PFSK-1 (cell line): ENCODE data around the gene CHRNA7.

Experiments used
- FOXP2 ChIP-seq: optimal IDR thresholded peaks from 2 replicates; pipeline ENCODE3; 2011; ENCODE audit warnings: borderline replicate concordance, control low read depth, inconsistent platforms; ENCODE audit not compliant: insufficient read depth; ENCODE audit errors: extremely low read length, extremely low read depth
- POLR2AphosphoS5 ChIP-seq: IDR thresholded peaks from 2 replicates; pipeline ENCODE4 v1.6.1; 2012; ENCODE audit warnings: low read depth, mild to moderate bottlenecking, control low read depth, low read length, moderate library complexity
- REST ChIP-seq, 2 experiments: IDR thresholded peaks; 2 replicates each; pipeline versions ENCODE4 v1.6.1 to v1.8.0; 2011 to 2012; ENCODE audit warnings: low read depth in 2 of 2, low read length in 2 of 2, control low read depth in 1 of 2, inconsistent platforms in 1 of 2, mild to moderate bottlenecking in 1 of 2, moderate library complexity in 1 of 2; ENCODE audit not compliant: insufficient read depth in 1 of 2
- SIN3A ChIP-seq: IDR thresholded peaks from 2 replicates; pipeline ENCODE4 v1.6.1; 2012; ENCODE audit warnings: mild to moderate bottlenecking, low read length, moderate library complexity, borderline replicate concordance; ENCODE audit not compliant: insufficient read depth
- TAF1 ChIP-seq: IDR thresholded peaks from 2 replicates; pipeline ENCODE4 v1.6.1; 2012; ENCODE audit warnings: low read length, control low read depth, borderline replicate concordance; ENCODE audit not compliant: insufficient read depth

CHRNA7 gene

GRCh38 chr15:32108661-32109060, 78.3 kb downstream of the CHRNA7 start:
- TF ChIP-seq REST (IDR thresholded peaks at IDR 0.05; ENCODE audit: insufficient read depth in 1 of 2, low read depth in 2 of 2, low read length in 2 of 2) (no peak), SIN3A (no peak), FOXP2 (no peak), TAF1 (no peak), POLR2AphosphoS5 (no peak)

- TF ChIP-seq SIN3A (no peak), REST (IDR thresholded peaks at IDR 0.05; ENCODE audit: insufficient read depth in 1 of 2, low read depth in 2 of 2, low read length in 2 of 2) (no peak), TAF1 (no peak), FOXP2 (no peak)
Measured at GRCh38 chr15:32112101-32112500, 81.8 kb downstream of the CHRNA7 start.

- TF ChIP-seq FOXP2 (no peak), TAF1 (no peak), SIN3A (no peak), POLR2AphosphoS5 (no peak), REST (IDR thresholded peaks at IDR 0.05; ENCODE audit: insufficient read depth in 1 of 2, low read depth in 2 of 2, low read length in 2 of 2) (no peak)
Measured at GRCh38 chr15:32113224-32113623, 82.9 kb downstream of the CHRNA7 start.

GRCh38 chr15:32117122-32117521, 86.8 kb downstream of the CHRNA7 start:
- no peak for TF ChIP-seq REST (IDR thresholded peaks at IDR 0.05; ENCODE audit: insufficient read depth in 1 of 2, low read depth in 2 of 2, low read length in 2 of 2)
- no peak for TF ChIP-seq POLR2AphosphoS5
- no peak for TF ChIP-seq FOXP2
- TF ChIP-seq SIN3A, result no peak
- no peak for TF ChIP-seq TAF1

GRCh38 chr15:32119286-32119685, 89.0 kb downstream of the CHRNA7 start:
- TF ChIP-seq FOXP2, result no peak
- no peak for TF ChIP-seq POLR2AphosphoS5
- no peak for TF ChIP-seq REST (IDR thresholded peaks at IDR 0.05; ENCODE audit: insufficient read depth in 1 of 2, low read depth in 2 of 2, low read length in 2 of 2)
- no peak for TF ChIP-seq SIN3A
- no peak for TF ChIP-seq TAF1
